HAP-1 (cell line): ENCODE measurements around the gene KLHDC10.
A peak's percentile ranks its signal among the peaks of the same experiment; 100 is the strongest.
"Not testable (repeated sequence)": the region's sequence is repeated elsewhere in the genome, so short reads cannot be mapped to it uniquely, and the experiment has no call there.

Experiments
- DNase-seq, 2 experiments: peaks; one replicate each; pipeline ENCODE4 v3.0.0-alpha.2; 2016 to 2020; ENCODE audit warnings: low spot score in 2 of 2
- H3K27me3 ChIP-seq: fragments of 250-450 bp; sonication (Bioruptor Pico); 2 replicates; pipeline ENCODE4 v1.5.1; 2020; ENCODE audit warnings: low read depth, mild to moderate bottlenecking, moderate library complexity
- H3K36me3 ChIP-seq: fragments of 250-450 bp; sonication (Bioruptor Pico); replicated peaks from 2 replicates; pipeline ENCODE4 v1.5.1; 2020; ENCODE audit warnings: mild to moderate bottlenecking
- H3K4me1 ChIP-seq: fragments of 250-450 bp; sonication (Bioruptor Pico); 2 replicates; pipeline ENCODE4 v1.5.1; 2020; ENCODE audit warnings: mild to moderate bottlenecking
- H3K4me3 ChIP-seq: fragments of 250-450 bp; sonication (Bioruptor Pico); 2 replicates; pipeline ENCODE4 v1.5.1; 2020; ENCODE audit warnings: mild to moderate bottlenecking, moderate library complexity
- H3K9me3 ChIP-seq: fragments of 250-450 bp; sonication (Bioruptor Pico); 2 replicates; pipeline ENCODE4 v1.5.1; 2020; ENCODE audit warnings: mild to moderate bottlenecking, moderate library complexity
- in situ Hi-C: fragments of 300-500 bp; cut with MboI; formaldehyde crosslinking; loops from 3 replicates; pipeline ENCODE4 v1.14.3; 2020; ENCODE audit warnings: low sequenced_read_pairs, inconsistent platforms, mixed read lengths

The KLHDC10 gene

DNA sequence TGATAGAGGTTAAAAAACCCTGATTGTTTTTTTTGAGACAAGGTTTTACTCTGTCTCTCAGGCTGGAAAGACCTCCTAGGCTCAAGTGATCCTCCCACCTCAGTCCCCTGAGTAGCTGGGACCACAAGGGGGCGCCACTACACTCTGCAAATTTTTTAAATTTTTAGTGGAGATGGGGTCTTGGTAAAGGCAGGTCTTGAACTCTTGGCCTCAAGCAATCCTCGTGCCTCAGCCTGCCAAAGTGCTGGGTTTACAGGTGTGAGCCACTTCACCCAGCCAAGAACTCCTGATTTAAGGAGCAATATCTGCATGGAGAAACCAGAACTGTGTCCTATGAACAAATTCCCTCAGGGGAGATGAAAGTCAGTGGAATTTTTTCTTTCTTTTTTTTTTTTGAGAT is 7.3 kb upstream of the KLHDC10 start:
- DNase-seq = peak; percentile 39 to 91
- in situ Hi-C loops = loop anchor here (25.0 kb wide), 1 partner anchor 699 kb away; no protein-coding TSS in a partner anchor
- Histone ChIP-seq H3K27me3 (no peaks in the 10 kb centered on the region), H3K4me1 (no peaks in the 10 kb centered on the region), H3K9me3 (no peaks in the 10 kb centered on the region), H3K36me3 (no peaks in the 10 kb centered on the region), H3K4me3 (no peak overlapping the region)

DNA sequence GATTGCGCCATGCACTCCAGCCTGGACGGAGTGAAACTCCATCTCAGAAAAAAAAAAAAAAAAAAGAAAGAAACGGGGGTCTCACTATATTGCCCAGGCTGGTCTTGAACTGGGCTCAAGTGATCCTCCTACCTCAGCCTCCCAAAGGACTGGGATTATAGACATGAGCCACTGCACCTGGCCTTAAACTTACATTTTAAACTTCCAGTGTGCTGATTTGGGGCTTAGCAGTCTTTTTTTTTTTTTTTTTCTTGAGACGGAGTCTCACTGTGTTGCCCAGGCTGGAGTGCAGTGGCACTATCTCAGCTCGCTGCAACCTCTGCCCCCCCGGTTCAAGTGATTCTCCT is 5.8 kb upstream of the KLHDC10 start:
- H3K4me3 ChIP-seq, H3K27me3 ChIP-seq, H3K36me3 ChIP-seq, H3K4me1 ChIP-seq, DNase-seq, H3K9me3 ChIP-seq: not testable (repeated sequence)
- in situ Hi-C loops = loop anchor here (25.0 kb wide), 1 partner anchor 698 kb away; no protein-coding TSS in a partner anchor

DNA sequence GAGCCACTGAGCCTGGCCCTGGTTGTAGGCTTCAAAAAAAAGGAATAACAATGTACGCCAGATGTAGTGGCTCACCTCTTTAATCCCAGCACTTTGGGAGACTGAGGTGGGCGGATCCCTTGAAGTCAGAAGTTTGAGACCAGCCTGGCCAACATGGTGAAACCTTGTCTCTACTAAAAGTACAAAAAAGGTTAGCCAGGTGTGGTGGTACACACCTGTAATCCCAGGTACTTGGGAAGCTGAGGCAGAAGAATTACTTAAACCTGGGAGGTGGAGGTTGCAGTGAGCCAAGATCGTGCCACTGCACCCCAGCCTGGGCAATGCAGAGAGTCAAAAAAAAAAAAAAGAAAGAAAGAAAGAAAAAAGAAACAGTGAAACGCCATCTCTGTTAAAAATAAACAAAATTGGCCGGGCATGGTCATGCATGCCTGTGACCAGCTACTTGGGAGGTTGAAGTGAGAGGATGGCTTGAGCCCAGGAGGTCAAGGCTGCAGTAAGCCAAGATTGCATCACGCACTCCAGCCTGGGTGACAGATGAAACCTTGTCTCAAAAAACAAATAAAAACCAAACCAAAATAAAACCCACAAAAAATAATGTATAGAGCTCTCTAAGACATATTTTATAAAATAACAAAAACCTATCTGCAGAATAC is 4.7 kb upstream of the KLHDC10 start:
- in situ Hi-C loops = loop anchor here (25.0 kb wide), 1 partner anchor 697 kb away; no protein-coding TSS in a partner anchor

DNA sequence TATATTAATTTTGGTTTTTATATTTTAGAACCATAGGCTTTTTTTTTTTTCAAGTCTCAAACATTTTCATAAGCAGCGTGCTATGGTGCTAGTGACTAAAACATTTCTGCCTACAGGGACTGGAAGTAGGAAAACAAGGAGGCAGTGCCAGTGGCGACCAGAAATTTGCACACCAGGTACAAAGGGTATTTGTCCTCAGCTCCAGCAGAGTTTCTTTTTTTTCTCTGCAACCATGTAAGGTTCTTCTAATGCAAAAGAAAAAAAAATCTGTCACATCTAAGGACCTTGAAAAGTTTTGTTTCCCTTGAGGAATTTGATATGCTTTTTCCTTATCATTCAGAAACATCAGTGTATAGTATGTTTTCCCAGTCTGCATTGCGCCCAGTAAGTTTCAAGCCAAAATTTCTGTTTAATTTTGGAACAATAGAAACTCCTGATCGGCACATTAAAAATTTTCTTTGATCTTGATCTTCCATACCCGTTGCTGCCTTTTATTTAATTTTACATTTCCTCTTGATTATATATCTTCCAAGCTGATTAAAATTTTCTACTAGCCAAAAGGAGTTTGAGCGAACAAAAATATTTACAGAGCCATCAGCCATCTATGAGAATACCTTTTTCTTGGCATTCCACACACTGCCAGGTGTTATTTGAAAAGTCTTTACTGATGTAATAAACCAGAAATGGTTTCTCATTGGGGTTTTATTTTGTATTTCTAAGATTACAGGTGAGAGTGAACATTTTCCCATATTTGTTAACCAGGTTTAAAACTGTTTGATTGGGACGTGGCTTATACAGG is 956 bp upstream of the KLHDC10 start:
- in situ Hi-C loops = loop anchor here (25.0 kb wide), 1 partner anchor 693 kb away; no protein-coding TSS in a partner anchor
- Histone ChIP-seq H3K9me3 (no peaks in the 10 kb centered on the region), H3K27me3 (no peaks in the 10 kb centered on the region), H3K4me1 (peaks cover 17% of the 10 kb centered on the region), H3K4me3 (peak overlapping the region; percentile 80), H3K36me3 (no peaks in the 10 kb centered on the region)
- no peak for DNase-seq

More for the DNA sequence above, 4.7 kb upstream of the KLHDC10 start:
- no peaks in the 10 kb centered on the region for H3K27me3 ChIP-seq
- DNase-seq = no peak
- no peak overlapping the region for H3K4me3 ChIP-seq
- no peaks in the 10 kb centered on the region for H3K9me3 ChIP-seq
- peaks cover 6% of the 10 kb centered on the region for H3K4me1 ChIP-seq
- no peaks in the 10 kb centered on the region for H3K36me3 ChIP-seq

DNA sequence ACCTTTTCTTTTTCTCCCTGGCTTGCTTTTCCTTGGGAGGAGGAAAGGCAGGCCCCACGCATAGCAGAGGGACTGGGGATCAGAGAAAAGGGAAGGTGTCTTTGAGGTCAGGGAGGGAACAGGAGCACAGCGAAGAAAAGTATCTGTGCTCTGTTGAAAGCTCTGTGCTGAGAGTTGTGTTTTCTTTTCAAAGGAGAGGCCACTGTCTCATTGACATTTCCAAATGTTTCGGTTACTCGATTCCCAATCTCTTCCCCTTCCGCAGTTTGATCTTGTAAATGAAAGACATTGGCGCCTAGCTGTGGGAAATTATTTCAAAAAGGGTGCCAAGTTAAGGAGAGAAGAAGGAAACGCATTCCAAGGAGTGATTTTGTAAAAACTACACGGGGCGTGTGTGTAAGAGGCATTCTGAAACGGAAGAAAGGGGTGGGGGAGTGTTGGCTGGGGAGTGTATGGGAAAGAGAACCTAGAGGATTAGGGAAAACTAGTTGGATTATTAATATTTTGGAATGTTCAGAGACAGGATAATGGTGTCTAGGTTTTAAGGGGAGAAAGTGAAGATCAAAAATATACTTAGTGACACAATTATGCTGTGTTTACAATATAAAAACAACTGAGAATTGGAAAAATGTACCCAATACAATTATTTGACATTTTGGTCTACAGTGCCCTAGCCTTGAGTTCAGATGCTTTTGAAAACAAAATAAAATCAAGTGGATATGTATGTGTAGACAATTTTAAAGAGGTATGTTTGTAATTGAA is 708 bp downstream of the KLHDC10 start:
- in situ Hi-C loops = loop anchor here (10.0 to 25.0 kb wide), 2 partner anchors 691 to 754 kb away; no protein-coding TSS in a partner anchor
- Histone ChIP-seq H3K4me1 (peaks cover 17% of the 10 kb centered on the region), H3K9me3 (no peaks in the 10 kb centered on the region), H3K36me3 (no peaks in the 10 kb centered on the region), H3K4me3 (peak overlapping the region; percentile 80), H3K27me3 (no peaks in the 10 kb centered on the region)
- DNase-seq = no peak

DNA sequence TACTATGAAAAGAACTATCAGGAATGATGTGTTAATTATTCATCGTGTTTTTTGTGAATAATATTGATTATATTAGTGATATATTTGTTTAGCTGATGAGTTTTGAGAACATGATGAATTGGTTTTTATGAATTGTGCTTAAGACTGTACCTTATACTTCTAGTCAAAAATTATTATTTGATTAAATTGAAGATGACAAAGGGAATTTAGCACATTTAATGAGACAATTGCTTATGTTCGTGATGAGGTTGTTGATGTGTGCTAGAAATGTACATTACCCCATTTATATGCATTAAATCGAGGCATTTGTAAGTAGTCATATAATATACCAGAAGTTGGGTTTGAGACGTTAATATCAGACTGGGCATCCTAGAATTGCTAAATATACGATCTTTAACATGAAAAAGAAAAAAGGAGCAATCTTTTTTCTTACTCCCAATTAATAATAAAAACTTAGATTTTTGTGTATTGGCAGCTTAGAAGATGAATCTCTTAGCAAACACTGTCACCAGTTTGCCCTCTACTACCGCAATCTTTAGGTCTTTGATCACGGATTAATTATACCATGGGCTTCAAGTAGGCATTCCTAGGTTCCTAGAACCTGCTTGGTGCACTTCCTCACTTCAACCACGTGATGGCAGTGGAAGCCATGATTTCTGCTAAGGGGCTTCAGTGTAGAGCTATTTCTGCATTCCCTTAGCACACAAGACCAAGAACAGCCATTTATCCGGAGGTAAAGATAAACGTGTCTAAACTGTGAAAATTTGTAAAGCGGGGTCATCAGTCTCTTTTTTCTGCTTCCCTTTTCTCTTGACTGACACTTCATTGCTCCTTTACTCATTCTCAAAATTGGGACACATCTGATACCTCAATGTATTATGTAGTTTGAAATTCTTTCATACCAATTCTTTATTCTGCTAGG is 1.6 kb downstream of the KLHDC10 start:
- Histone ChIP-seq H3K36me3 (no peaks in the 10 kb centered on the region), H3K4me1 (peaks cover 17% of the 10 kb centered on the region), H3K9me3 (no peaks in the 10 kb centered on the region), H3K4me3 (peak overlapping the region; percentile 80), H3K27me3 (no peaks in the 10 kb centered on the region)
- in situ Hi-C loops = loop anchor here (10.0 to 25.0 kb wide), 2 partner anchors 690 to 753 kb away; no protein-coding TSS in a partner anchor
- DNase-seq = peak; percentile 74 to 88

DNA sequence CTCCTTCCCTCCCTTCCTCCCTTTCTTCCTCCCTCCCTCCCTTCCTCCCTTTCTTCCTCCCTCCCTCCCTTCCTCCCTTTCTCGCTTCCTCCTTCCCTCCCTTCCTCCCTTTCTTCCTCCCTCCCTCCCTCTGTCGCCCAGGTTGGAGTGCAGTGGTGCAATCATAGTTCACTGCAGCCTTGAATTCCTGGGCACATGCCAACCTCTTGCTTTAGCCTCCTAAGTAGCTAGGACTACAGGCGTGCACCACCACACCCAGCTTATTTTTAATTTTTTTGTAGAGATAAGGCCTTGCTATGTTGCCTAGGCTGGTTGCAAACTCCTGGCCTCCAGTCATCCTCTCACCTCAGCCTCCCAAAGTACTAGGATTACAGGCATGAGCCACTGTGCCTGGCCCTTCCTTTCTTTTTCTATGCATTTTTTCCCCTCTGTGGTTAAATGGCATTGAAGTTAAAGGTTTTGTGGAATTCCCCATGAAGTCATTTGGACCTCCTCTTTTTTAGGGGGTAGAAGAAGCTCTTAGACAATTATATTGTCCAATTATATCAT is 9.6 kb downstream of the KLHDC10 start:
- H3K4me1 ChIP-seq = peaks cover 17% of the 10 kb centered on the region
- peaks cover 7% of the 10 kb centered on the region for H3K36me3 ChIP-seq
- H3K27me3 ChIP-seq = no peaks in the 10 kb centered on the region
- no peaks in the 10 kb centered on the region for H3K9me3 ChIP-seq
- DNase-seq = no peak
- in situ Hi-C loops = loop anchor here (10.0 kb wide), 1 partner anchor 745 kb away; no protein-coding TSS in a partner anchor
- H3K4me3 ChIP-seq = no peak overlapping the region

DNA sequence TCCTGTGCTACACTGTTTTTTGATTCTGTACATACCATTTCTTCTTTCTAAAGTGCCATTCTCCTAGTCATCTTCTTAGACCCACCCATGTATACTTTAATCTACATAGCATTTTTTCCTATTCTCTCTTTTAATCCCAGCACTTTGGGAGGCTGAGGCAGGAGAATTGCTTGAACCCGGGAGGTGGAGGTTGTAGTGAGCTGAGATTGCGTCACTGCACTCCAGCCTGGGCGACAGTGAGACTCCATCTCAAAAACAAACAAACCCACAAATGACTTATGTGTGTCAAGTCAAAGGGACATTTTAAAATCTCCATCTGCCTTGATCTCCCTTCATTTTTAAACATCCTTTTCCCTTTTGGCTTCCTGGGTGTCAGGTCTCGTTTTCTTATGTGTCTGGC is 13.2 kb downstream of the KLHDC10 start:
- in situ Hi-C loops, DNase-seq, H3K27me3 ChIP-seq, H3K36me3 ChIP-seq, H3K4me3 ChIP-seq, H3K9me3 ChIP-seq: not testable (repeated sequence)
- H3K4me1 ChIP-seq = peaks cover 17% of the 10 kb centered on the region

DNA sequence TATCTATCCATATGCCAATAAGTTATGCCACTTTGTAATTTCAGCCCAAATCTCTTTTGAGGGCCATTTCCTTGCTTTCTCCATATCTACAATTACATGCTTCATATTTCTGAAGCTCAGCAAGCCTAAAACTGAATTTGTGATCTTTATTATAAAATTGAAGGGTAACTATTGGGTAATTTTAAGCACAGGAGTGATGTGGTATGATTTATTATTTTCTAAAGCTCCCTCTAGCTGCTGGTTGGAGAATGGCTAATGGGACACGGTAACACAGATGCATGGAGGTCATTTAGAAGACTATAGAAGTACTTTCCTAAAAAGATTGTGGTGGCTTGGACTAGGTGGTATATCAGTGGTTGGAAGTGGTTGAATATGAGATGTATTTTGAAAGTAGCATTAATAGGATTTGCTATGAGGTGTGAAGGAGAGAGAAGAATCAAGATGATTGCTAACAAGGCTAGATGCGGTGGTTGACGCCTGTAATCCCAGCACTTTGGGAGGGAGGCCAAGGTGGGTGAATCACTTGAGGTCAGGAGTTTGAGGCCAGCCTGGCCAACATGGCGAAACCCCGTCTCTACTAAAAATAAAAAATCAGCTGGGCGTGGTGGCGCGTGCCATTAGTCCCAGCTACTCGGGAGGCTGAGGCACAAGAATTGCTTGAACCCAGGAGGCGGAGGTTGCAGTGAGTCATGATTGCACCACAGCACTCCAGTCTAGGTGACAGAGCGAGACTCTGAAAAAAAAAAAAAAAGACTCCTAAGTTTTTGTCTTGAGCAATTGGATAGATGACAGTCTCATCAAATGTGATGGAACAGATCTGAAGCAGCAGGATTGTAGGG is 13.9 kb downstream of the KLHDC10 start:
- in situ Hi-C loops = no loop called here
- Histone ChIP-seq H3K4me1 (peaks cover 17% of the 10 kb centered on the region), H3K27me3 (no peaks in the 10 kb centered on the region), H3K36me3 (peaks cover 4% of the 10 kb centered on the region), H3K4me3 (no peak overlapping the region), H3K9me3 (no peaks in the 10 kb centered on the region)
- DNase-seq = no peak

DNA sequence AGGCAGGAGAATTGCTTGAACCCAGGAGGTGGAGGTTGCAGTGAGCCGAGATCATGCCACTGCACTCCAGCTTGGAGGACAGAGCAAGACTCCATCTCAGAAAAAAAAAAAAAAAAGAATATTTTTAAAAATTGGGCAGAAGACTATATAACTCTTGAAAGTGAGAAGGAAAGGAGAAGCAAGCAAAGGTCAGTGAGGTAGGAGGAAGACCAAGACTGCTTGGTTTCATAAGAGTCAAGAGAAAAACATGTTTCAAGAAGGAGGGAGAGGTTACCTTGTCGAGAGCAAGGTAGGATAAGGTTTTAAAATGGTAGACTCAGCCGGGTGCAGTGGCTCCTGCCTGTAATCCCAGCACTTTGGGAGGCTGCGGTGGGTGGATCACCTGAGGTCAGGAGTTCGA is 14.9 kb downstream of the KLHDC10 start:
- H3K36me3 ChIP-seq, H3K27me3 ChIP-seq, H3K9me3 ChIP-seq, in situ Hi-C loops, DNase-seq, H3K4me3 ChIP-seq: not testable (repeated sequence)
- H3K4me1 ChIP-seq = peaks cover 17% of the 10 kb centered on the region

DNA sequence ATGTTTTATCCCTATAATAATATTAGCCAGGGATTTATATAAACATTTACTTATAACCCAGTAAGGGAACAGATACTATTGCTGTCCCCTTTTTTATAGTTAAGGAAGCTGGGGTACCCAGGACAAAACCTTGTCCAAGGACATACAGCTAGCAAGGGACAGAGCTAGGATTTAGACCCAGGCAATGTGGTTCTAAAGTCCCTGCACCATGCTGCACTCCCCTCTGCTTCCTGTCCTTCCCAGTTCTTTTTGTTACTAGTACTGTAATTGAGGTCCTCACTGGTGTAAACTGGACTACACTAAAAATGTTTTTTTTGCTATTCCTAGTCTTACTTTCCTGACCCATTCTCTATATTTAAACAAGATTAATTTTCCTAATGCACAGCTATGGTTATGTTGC is 16.6 kb downstream of the KLHDC10 start:
- no peak for DNase-seq
- in situ Hi-C loops = no loop called here
- Histone ChIP-seq H3K4me1 (peaks cover 11% of the 10 kb centered on the region), H3K36me3 (peaks cover 4% of the 10 kb centered on the region), H3K4me3 (no peak overlapping the region), H3K27me3 (no peaks in the 10 kb centered on the region), H3K9me3 (no peaks in the 10 kb centered on the region)

DNA sequence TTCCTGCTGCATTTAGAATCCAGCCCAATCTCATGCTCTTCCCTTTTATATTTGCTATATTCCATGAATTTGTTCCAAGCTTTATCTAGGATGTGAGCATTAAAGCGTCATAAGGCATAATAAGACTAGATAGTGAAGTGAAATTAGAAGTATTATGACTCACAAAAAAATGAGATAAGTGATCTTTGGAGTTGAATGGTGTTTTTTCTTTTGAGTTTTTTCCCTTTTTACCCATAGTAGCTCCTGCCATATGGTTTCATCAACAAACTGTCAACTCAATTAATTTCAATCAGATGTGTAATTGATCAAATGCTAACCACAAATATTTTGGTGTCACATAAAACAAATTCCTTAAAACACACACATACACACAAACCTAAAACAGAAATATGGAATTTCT is 17.0 kb downstream of the KLHDC10 start:
- in situ Hi-C loops = no loop called here

More for the DNA sequence above, 17.0 kb downstream of the KLHDC10 start:
- Histone ChIP-seq H3K4me1 (peaks cover 6% of the 10 kb centered on the region), H3K27me3 (no peaks in the 10 kb centered on the region), H3K4me3 (no peak overlapping the region), H3K36me3 (peaks cover 4% of the 10 kb centered on the region), H3K9me3 (no peaks in the 10 kb centered on the region)
- DNase-seq = no peak
